ENCODE data around the gene MCMBP. TPM values are rescaled to one million over a fixed set of nuclear protein-coding genes. Genes with fewer than 3 reads are reported as not detected.

Gene MCMBP
- total RNA-seq = 36.0 and 39.9 TPM in 2 replicates
- total RNA-seq (2013) = 39.3 TPM
- polyA plus RNA-seq = 27.1 and 29.0 TPM in 2 replicates
- polyA minus RNA-seq = 28.8 and 32.2 TPM in 2 replicates

GRCh38 chr10:119872610-119872859, at the start of gene MCMBP:
TSS of gene MCMBP (minus strand) at chr10:119872843. CDS start at chr10:119872584, 259 bp downstream.
- DNase-seq = no peak
- under 1% methylated on average over 42 of the region's 42 CpGs for WGBS (ENCODE audit: insufficient coverage)
- no peak for TF ChIP-seq EZH2 (IDR thresholded peaks at IDR 0.05; ENCODE audit: borderline replicate concordance, insufficient read depth, low read depth, low read length, poor library complexity, severe bottlenecking)
- H3K27me3 ChIP-seq (replicated peaks in 1 of 4; ENCODE audit: control extremely low read depth in 1 of 4, control insufficient read depth in 3 of 4, insufficient read depth in 4 of 4, low read length in 3 of 4) = no peaks in the 10 kb centered on the region
- peak within 1 kb of the TSS; percentile 83 for H3K27ac ChIP-seq (ENCODE audit: low read length in 2 of 2)
- peaks cover 37% of the 10 kb centered on the region for H3K4me1 Mint-ChIP-seq
- no peaks in the 10 kb centered on the region for H3K27me3 Mint-ChIP-seq
- peak within 1 kb of the TSS; percentile 93 for H3K4me3 Mint-ChIP-seq
- intact Hi-C loops (cut with micrococcal nuclease) = loop anchor here (1.0 to 5.0 kb wide), 7 partner anchors 145 to 980 kb away; partner anchors contain the start of genes GRK5, INPP5F, PRDX3 and WDR11
- no peak for ATAC-seq (ENCODE audit: low read depth)
- H3K4me1 ChIP-seq (ENCODE audit: control insufficient read depth in 2 of 2, insufficient read depth in 2 of 2, low read length in 2 of 2) = peaks cover 22 to 25% of the 10 kb centered on the region in 2 donors
- H3K9me3 ChIP-seq (ENCODE audit: control extremely low read depth in 1 of 3, control insufficient read depth in 2 of 3, insufficient read depth in 1 of 3, low read length in 2 of 3) = no peaks in the 10 kb centered on the region
- H3K4me2 ChIP-seq (replicated peaks; ENCODE audit: low read depth, low read length, poor library complexity, severe bottlenecking) = peak within 1 kb of the TSS; percentile 88
- H3K9ac ChIP-seq (ENCODE audit: low read length) = peak within 1 kb of the TSS; percentile 83
- ChIA-PET CTCF (interaction anchor here (0.7 to 5.6 kb wide), 10 partner anchors 9 to 383 kb away, joined by 3 to 55 read pairs (median 6); partner anchors contain the start of gene SEC23IP), POLR2A (interaction anchor here (0.8 to 2.4 kb wide), 5 partner anchors 13 to 275 kb away, joined by 5 to 11 read pairs (median 6); partner anchors contain the start of genes BAG3, SEC23IP and TIAL1)
- H3K9me3 Mint-ChIP-seq (ENCODE audit: insufficient read depth) = no peaks in the 10 kb centered on the region
- peaks cover 34% of the 10 kb centered on the region for H4K20me1 ChIP-seq (ENCODE audit: control insufficient read depth, insufficient read depth, low read length, poor library complexity, severe bottlenecking)
- peak within 1 kb of the TSS; percentile 88 for H3K27ac Mint-ChIP-seq
- H3K79me2 ChIP-seq (ENCODE audit: control insufficient read depth, insufficient read depth, low read length) = peaks cover 47% of the 10 kb centered on the region
- H3K36me3 ChIP-seq (replicated peaks in 1 of 2; ENCODE audit: control extremely low read depth in 1 of 2, control insufficient read depth in 1 of 2, extremely low read depth in 1 of 2, insufficient read depth in 2 of 2, low read length in 1 of 2) = no peaks in the 10 kb centered on the region
- peak within 1 kb of the TSS; percentile 89 for H2AFZ ChIP-seq (ENCODE audit: insufficient read depth, low read depth, low read length, poor library complexity, severe bottlenecking)
- peak within 1 kb of the TSS; percentile 71 to 90 (median 89) for H3K4me3 ChIP-seq (ENCODE audit: control extremely low read depth in 1 of 5, extremely low read depth in 1 of 5, insufficient read depth in 1 of 5, low read depth in 2 of 5, low read length in 4 of 5)

DNA sequence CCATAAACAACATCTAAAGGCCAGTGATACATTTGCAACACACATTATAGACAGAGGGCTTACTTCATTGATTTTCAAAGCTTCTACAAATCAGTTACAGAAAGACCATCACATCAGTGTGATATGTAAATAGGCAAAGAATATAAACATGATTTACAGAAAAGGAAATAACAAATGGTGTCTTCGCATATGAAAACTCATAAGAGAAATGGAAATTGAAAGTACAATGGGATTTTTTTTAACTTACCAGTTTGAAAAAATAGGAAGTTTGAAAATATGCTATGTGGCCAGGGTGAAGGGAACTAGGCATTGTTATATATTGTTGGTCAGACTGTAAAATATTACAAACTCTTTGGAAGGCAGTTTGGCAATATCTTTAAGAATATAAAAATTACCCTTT, 47.2 kb upstream of the MCMBP start:
- peak overlapping the region; percentile 87 for H3K27ac Mint-ChIP-seq
- no peaks in the 10 kb centered on the region for H3K9me3 Mint-ChIP-seq (ENCODE audit: insufficient read depth)
- peak overlapping the region; percentile 70 for H3K4me3 Mint-ChIP-seq
- peaks cover 19% of the 10 kb centered on the region for H3K4me1 Mint-ChIP-seq
- ChIA-PET CTCF (no interaction called here), POLR2A (no interaction called here)
- Histone ChIP-seq H2AFZ (ENCODE audit: insufficient read depth, low read depth, low read length, poor library complexity, severe bottlenecking) (peak overlapping the region; percentile 47), H3K79me2 (ENCODE audit: control insufficient read depth, insufficient read depth, low read length) (peaks cover 2% of the 10 kb centered on the region), H3K4me1 (ENCODE audit: control insufficient read depth in 2 of 2, insufficient read depth in 2 of 2, low read length in 2 of 2) (peaks cover 6 to 20% of the 10 kb centered on the region in 2 donors), H3K27ac (ENCODE audit: low read length in 2 of 2) (peak overlapping the region; percentile 47 to 87), H3K4me3 (ENCODE audit: control extremely low read depth in 1 of 5, extremely low read depth in 1 of 5, insufficient read depth in 1 of 5, low read depth in 2 of 5, low read length in 4 of 5) (peak overlapping the region in 1 of 5 experiments; percentile 13), H3K9ac (ENCODE audit: low read length) (peak overlapping the region; percentile 32), H3K4me2 (replicated peaks; ENCODE audit: low read depth, low read length, poor library complexity, severe bottlenecking) (peak overlapping the region; percentile 54), H3K27me3 (replicated peaks in 1 of 4; ENCODE audit: control extremely low read depth in 1 of 4, control insufficient read depth in 3 of 4, insufficient read depth in 4 of 4, low read length in 3 of 4) (no peaks in the 10 kb centered on the region), H3K36me3 (replicated peaks in 1 of 2; ENCODE audit: control extremely low read depth in 1 of 2, control insufficient read depth in 1 of 2, extremely low read depth in 1 of 2, insufficient read depth in 2 of 2, low read length in 1 of 2) (peaks cover 8 to 57% of the 10 kb centered on the region in 2 experiments), H3K9me3 (ENCODE audit: control extremely low read depth in 1 of 3, control insufficient read depth in 2 of 3, insufficient read depth in 1 of 3, low read length in 2 of 3) (no peaks in the 10 kb centered on the region), H4K20me1 (ENCODE audit: control insufficient read depth, insufficient read depth, low read length, poor library complexity, severe bottlenecking) (no peaks in the 10 kb centered on the region)
- TF ChIP-seq, protein P1, sequence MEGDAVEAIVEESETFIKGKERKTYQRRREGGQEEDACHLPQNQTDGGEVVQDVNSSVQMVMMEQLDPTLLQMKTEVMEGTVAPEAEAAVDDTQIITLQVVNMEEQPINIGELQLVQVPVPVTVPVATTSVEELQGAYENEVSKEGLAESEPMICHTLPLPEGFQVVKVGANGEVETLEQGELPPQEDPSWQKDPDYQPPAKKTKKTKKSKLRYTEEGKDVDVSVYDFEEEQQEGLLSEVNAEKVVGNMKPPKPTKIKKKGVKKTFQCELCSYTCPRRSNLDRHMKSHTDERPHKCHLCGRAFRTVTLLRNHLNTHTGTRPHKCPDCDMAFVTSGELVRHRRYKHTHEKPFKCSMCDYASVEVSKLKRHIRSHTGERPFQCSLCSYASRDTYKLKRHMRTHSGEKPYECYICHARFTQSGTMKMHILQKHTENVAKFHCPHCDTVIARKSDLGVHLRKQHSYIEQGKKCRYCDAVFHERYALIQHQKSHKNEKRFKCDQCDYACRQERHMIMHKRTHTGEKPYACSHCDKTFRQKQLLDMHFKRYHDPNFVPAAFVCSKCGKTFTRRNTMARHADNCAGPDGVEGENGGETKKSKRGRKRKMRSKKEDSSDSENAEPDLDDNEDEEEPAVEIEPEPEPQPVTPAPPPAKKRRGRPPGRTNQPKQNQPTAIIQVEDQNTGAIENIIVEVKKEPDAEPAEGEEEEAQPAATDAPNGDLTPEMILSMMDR (IDR thresholded peaks at IDR 0.05) = no peak
- no peak for TF ChIP-seq EZH2 (IDR thresholded peaks at IDR 0.05; ENCODE audit: borderline replicate concordance, insufficient read depth, low read depth, low read length, poor library complexity, severe bottlenecking)
- intact Hi-C loops (cut with micrococcal nuclease) = loop anchor here (1.0 to 5.0 kb wide), 2 partner anchors 47 to 233 kb away; no protein-coding TSS in a partner anchor
- H3K27me3 Mint-ChIP-seq = no peaks in the 10 kb centered on the region
- ATAC-seq (ENCODE audit: low read depth) = peak; percentile 61
- no CpG with 5 or more reads among the region's 1 CpG for WGBS (ENCODE audit: insufficient coverage)
- DNase-seq = peak; percentile 58

Data from B cell (primary cell).